Omental fat pad (tissue), 4 donors: Measurements from ENCODE around the gene LAIR2. TPM values are rescaled to one million over a fixed set of nuclear protein-coding genes. Genes with fewer than 3 reads are reported as not detected.

Source experiments
- ATAC-seq: fragments of 150-250 bp; one replicate; pipeline ENCODE4 v1.9.1; 2016; ENCODE audit warnings: mild to moderate bottlenecking, moderate library complexity; ENCODE audit not compliant: low FRiP score
- DNase-seq: peaks from one replicate; pipeline ENCODE4 v3.0.0-alpha.2; 2019; ENCODE audit warnings: low spot score
- CTCF ChIP-seq, 3 donors: fragments of 450-650 bp; IDR thresholded peaks; one replicate each; pipeline ENCODE4 v1.5.1; 2016 to 2017; ENCODE audit warnings: antibody characterized with exemption in 3 of 3, mild to moderate bottlenecking in 3 of 3, moderate library complexity in 2 of 3
- total RNA-seq, 4 donors: library from RNA; depleted of rRNA; stranded (reverse); fragments of >200 nt; gene quantifications; one replicate each; pipeline ENCODE4 v1.1.0, GENCODE V29; 2016

The LAIR2 gene
- total RNA-seq, 4 donors from 2014 or later: not detected

GRCh38 chr19:54521860-54522513 is 19.4 kb downstream of the LAIR2 start:
- no peak for DNase-seq
- ATAC-seq: no peak
- no peak for TF ChIP-seq CTCF (IDR thresholded peaks at IDR 0.05)

GRCh38 chr19:54523403-54523802 is 20.8 kb downstream of the LAIR2 start:
- no peak for TF ChIP-seq CTCF (IDR thresholded peaks at IDR 0.05)
- no peak for DNase-seq

GRCh38 chr19:54525636-54526035 is 23.0 kb downstream of the LAIR2 start:
- TF ChIP-seq CTCF (IDR thresholded peaks at IDR 0.05): no peak
- no peak for DNase-seq
- no peak for ATAC-seq

More at GRCh38 chr19:54523403-54523802, 20.8 kb downstream of the LAIR2 start:
- no peak for ATAC-seq

- TF ChIP-seq CTCF (IDR thresholded peaks at IDR 0.05): no peak
- ATAC-seq (no peak), DNase-seq (no peak)
Observed at GRCh38 chr19:54526972-54527371, 24.3 kb downstream of the LAIR2 start.

- TF ChIP-seq CTCF (IDR thresholded peaks at IDR 0.05): no peak
- ATAC-seq: no peak
- DNase-seq: no peak
Observed at GRCh38 chr19:54530866-54531265, 28.2 kb downstream of the LAIR2 start.

GRCh38 chr19:54532528-54532927 is 29.9 kb downstream of the LAIR2 start:
- ATAC-seq (no peak), DNase-seq (no peak)
- TF ChIP-seq CTCF (IDR thresholded peaks at IDR 0.05): no peak

GRCh38 chr19:54533476-54533875 is 30.8 kb downstream of the LAIR2 start:
- TF ChIP-seq CTCF (IDR thresholded peaks at IDR 0.05): no peak
- ATAC-seq (no peak), DNase-seq (no peak)
